Measurements from ENCODE around the gene OPN1MW2.
"Not testable (repeated sequence)": the region's sequence is repeated elsewhere in the genome, so short reads cannot be mapped to it uniquely, and the experiment has no call there.

The OPN1MW2 gene

GRCh38 chrX:154219456-154219855 is at the start of gene OPN1MW2:
OPN1MW2 (plus strand) TSS chrX:154219756; CDS start chrX:154219816, 60 bp downstream.
- DNase-seq: not testable (repeated sequence)

GRCh38 chrX:154172535-154172943 is 47.0 kb upstream of the OPN1MW2 start:
- not testable (repeated sequence) for DNase-seq

- DNase-seq: not testable (repeated sequence)
Measured at GRCh38 chrX:154174356-154174755, 45.2 kb upstream of the OPN1MW2 start.

- not testable (repeated sequence) for DNase-seq
Measured at GRCh38 chrX:154182296-154182695, 37.3 kb upstream of the OPN1MW2 start, which contains the start of gene OPN1MW. OPN1MW (plus strand) TSS chrX:154182596; CDS start chrX:154182678, 82 bp downstream.

- not testable (repeated sequence) for DNase-seq
Measured at GRCh38 chrX:154183794-154184193, 35.8 kb upstream of the OPN1MW2 start.

- DNase-seq: not testable (repeated sequence)
Measured at GRCh38 chrX:154192846-154193245, 26.7 kb upstream of the OPN1MW2 start.

GRCh38 chrX:154194316-154194715 is 25.2 kb upstream of the OPN1MW2 start:
- DNase-seq: not testable (repeated sequence)

- not testable (repeated sequence) for DNase-seq
Measured at GRCh38 chrX:154196466-154196865, 23.1 kb upstream of the OPN1MW2 start.

GRCh38 chrX:154209670-154210418 is 9.7 kb upstream of the OPN1MW2 start:
- not testable (repeated sequence) for DNase-seq

- DNase-seq: not testable (repeated sequence)
Measured at GRCh38 chrX:154211057-154211456, 8.5 kb upstream of the OPN1MW2 start.

- not testable (repeated sequence) for DNase-seq
Measured at GRCh38 chrX:154211499-154211898, 8.1 kb upstream of the OPN1MW2 start.

- not testable (repeated sequence) for DNase-seq
Measured at GRCh38 chrX:154225292-154225691, 5.7 kb downstream of the OPN1MW2 start.

GRCh38 chrX:154226706-154227105 is 7.2 kb downstream of the OPN1MW2 start:
- DNase-seq: not testable (repeated sequence)

GRCh38 chrX:154231443-154231842 is 11.9 kb downstream of the OPN1MW2 start:
- not testable (repeated sequence) for DNase-seq

- not testable (repeated sequence) for DNase-seq
Measured at GRCh38 chrX:154233620-154234019, 14.1 kb downstream of the OPN1MW2 start.

GRCh38 chrX:154238939-154239559 is 19.5 kb downstream of the OPN1MW2 start:
- DNase-seq: not testable (repeated sequence)

- DNase-seq: not testable (repeated sequence)
Measured at GRCh38 chrX:154239982-154240503, 20.5 kb downstream of the OPN1MW2 start.

GRCh38 chrX:154247377-154248045 is 28.0 kb downstream of the OPN1MW2 start:
- DNase-seq: not testable (repeated sequence)

GRCh38 chrX:154248076-154248475 is 28.5 kb downstream of the OPN1MW2 start:
- not testable (repeated sequence) for DNase-seq

GRCh38 chrX:154257282-154257681 is 37.7 kb downstream of the OPN1MW2 start, which contains the start of gene OPN1MW3:
OPN1MW3 (plus strand) TSS chrX:154257582; CDS start chrX:154257620, 38 bp downstream.
- DNase-seq: not testable (repeated sequence)

GRCh38 chrX:154258711-154259110 is 39.2 kb downstream of the OPN1MW2 start:
- DNase-seq: not testable (repeated sequence)

GRCh38 chrX:154263072-154263471 is 43.5 kb downstream of the OPN1MW2 start:
- DNase-seq: not testable (repeated sequence)

- not testable (repeated sequence) for DNase-seq
Measured at GRCh38 chrX:154269245-154269644, 49.7 kb downstream of the OPN1MW2 start.
